Neural progenitor cell (in vitro differentiated cells): ENCODE results near the gene AZU1. TPM values are rescaled to one million over a fixed set of nuclear protein-coding genes. Genes with fewer than 3 reads are reported as not detected.
"Not testable (repeated sequence)": the region's sequence is repeated elsewhere in the genome, so short reads cannot be mapped to it uniquely, and the experiment has no call there.

Experiments
- DNase-seq: peaks from one replicate; pipeline ENCODE4 v3.0.0-alpha.2; 2016; ENCODE audit warnings: low spot score
- H2AFZ ChIP-seq: fragments of 200-600 bp; sonication (generic); replicated peaks from 2 replicates; pipeline ENCODE4 v1.6.1; 2016; ENCODE audit warnings: antibody characterized with exemption
- H3F3A ChIP-seq: fragments of 200-600 bp; sonication (generic); 2 replicates; pipeline ENCODE4 v1.6.1; 2016; ENCODE audit warnings: antibody characterized with exemption, low read depth
- H3K27ac ChIP-seq: fragments of 200-600 bp; sonication (generic); 2 replicates; pipeline ENCODE4 v1.5.1; 2016; ENCODE audit warnings: mild to moderate bottlenecking
- H3K27me3 ChIP-seq: fragments of 200-600 bp; sonication (generic); 2 replicates; pipeline ENCODE4 v1.6.1; 2016; ENCODE audit warnings: mild to moderate bottlenecking, moderate library complexity
- H3K36me3 ChIP-seq: fragments of 200-600 bp; sonication (generic); 2 replicates; pipeline ENCODE4 v1.5.1; 2016
- H3K4me1 ChIP-seq: fragments of 200-600 bp; sonication (generic); 2 replicates; pipeline ENCODE4 v1.6.1; 2016; ENCODE audit warnings: mixed run types
- H3K4me2 ChIP-seq: fragments of 200-600 bp; sonication (generic); 2 replicates; pipeline ENCODE4 v1.6.1; 2016
- H3K4me3 ChIP-seq: fragments of 200-600 bp; sonication (generic); 2 replicates; pipeline ENCODE4 v1.5.1; 2016
- H3K79me2 ChIP-seq: fragments of 200-600 bp; sonication (generic); 2 replicates; pipeline ENCODE4 v1.6.1; 2016; ENCODE audit warnings: low read depth
- H3K9ac ChIP-seq: fragments of 200-600 bp; sonication (generic); 2 replicates; pipeline ENCODE4 v1.6.1; 2016
- H3K9me3 ChIP-seq: fragments of 200-600 bp; sonication (generic); 2 replicates; pipeline ENCODE4 v1.5.1; 2016; ENCODE audit warnings: low read depth
- H4K20me1 ChIP-seq: fragments of 200-600 bp; sonication (generic); 2 replicates; pipeline ENCODE4 v1.6.1; 2016; ENCODE audit warnings: low read depth
- H3K27ac Mint-ChIP-seq: 3 replicates; pipeline ENCODE4 v1.8.0; 2021; ENCODE audit warnings: mixed read lengths
- H3K27me3 Mint-ChIP-seq: 2 replicates; pipeline ENCODE4 v1.8.0; 2022; ENCODE audit warnings: low read depth, mild to moderate bottlenecking, inconsistent platforms, moderate library complexity, mixed read lengths; ENCODE audit not compliant: insufficient read depth
- H3K36me3 Mint-ChIP-seq: 3 replicates; pipeline ENCODE4 v1.8.0; 2021; ENCODE audit warnings: mixed read lengths
- H3K4me1 Mint-ChIP-seq: 3 replicates; pipeline ENCODE4 v1.8.0; 2021; ENCODE audit warnings: mixed read lengths
- H3K4me3 Mint-ChIP-seq: 3 replicates; pipeline ENCODE4 v1.8.0; 2021; ENCODE audit warnings: mild to moderate bottlenecking, moderate library complexity, mixed read lengths
- H3K9me3 Mint-ChIP-seq: 3 replicates; pipeline ENCODE4 v1.8.0; 2020; ENCODE audit warnings: mixed read lengths
- EZH2 ChIP-seq: fragments of 200-600 bp; sonication (generic); IDR thresholded peaks from 2 replicates; pipeline ENCODE4 v1.6.1; 2017; ENCODE audit warnings: antibody characterized with exemption, mild to moderate bottlenecking, moderate library complexity
- EZH2phosphoT487 ChIP-seq: fragments of 200-600 bp; sonication (generic); IDR thresholded peaks from 2 replicates; pipeline ENCODE4 v1.6.1; 2017; ENCODE audit warnings: antibody characterized with exemption
- total RNA-seq: library from RNA; depleted of rRNA; stranded (reverse); fragments of >200 nt; gene quantifications from 2 replicates; pipeline ENCODE4 v1.2.3, GENCODE V29; 2015; ENCODE audit warnings: low replicate concordance
- TF ChIP-seq, protein P1 (sequence below): fragments of 200-600 bp; sonication (generic); IDR thresholded peaks from 2 replicates; pipeline ENCODE4 v1.5.1; 2017; ENCODE audit warnings: antibody characterized with exemption, mild to moderate bottlenecking

AZU1 gene
- total RNA-seq, 1 donor from 2014 or later, result 1.0 TPM

DNA sequence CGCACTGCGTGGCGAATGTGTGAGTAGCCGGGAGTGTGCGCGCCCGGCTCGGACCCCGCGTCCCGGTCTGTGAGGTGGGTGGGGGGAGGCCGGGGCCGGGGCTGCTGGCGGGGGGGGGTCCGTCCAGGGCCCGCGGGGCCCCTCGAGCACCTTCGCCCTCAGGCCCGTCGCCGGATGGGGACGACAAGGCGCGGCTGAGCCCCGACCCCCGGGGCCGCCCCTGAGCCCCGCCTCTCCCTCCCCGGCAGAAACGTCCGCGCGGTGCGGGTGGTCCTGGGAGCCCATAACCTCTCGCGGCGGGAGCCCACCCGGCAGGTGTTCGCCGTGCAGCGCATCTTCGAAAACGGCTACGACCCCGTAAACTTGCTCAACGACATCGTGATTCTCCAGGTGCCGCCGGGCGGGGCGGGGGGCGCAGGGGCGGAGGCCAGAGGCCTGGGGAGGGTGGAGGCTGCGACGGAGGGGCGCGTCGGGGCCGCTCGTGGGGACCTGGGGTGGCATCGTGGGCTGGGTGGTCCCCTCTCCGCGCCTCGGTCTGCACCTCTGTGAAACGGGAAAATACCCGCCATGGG lies 25.5 kb downstream of the AZU1 start:
- no peaks in the 10 kb centered on the region for H3K36me3 ChIP-seq
- DNase-seq, result no peak
- no peaks in the 10 kb centered on the region for H3K9me3 Mint-ChIP-seq
- peaks cover 15% of the 10 kb centered on the region for H3F3A ChIP-seq
- no peak overlapping the region for H3K4me3 ChIP-seq
- no peaks in the 10 kb centered on the region for H3K79me2 ChIP-seq
- no peak overlapping the region for H3K4me2 ChIP-seq
- H4K20me1 ChIP-seq, result no peaks in the 10 kb centered on the region
- TF ChIP-seq EZH2, result no peak
- TF ChIP-seq, protein P1, sequence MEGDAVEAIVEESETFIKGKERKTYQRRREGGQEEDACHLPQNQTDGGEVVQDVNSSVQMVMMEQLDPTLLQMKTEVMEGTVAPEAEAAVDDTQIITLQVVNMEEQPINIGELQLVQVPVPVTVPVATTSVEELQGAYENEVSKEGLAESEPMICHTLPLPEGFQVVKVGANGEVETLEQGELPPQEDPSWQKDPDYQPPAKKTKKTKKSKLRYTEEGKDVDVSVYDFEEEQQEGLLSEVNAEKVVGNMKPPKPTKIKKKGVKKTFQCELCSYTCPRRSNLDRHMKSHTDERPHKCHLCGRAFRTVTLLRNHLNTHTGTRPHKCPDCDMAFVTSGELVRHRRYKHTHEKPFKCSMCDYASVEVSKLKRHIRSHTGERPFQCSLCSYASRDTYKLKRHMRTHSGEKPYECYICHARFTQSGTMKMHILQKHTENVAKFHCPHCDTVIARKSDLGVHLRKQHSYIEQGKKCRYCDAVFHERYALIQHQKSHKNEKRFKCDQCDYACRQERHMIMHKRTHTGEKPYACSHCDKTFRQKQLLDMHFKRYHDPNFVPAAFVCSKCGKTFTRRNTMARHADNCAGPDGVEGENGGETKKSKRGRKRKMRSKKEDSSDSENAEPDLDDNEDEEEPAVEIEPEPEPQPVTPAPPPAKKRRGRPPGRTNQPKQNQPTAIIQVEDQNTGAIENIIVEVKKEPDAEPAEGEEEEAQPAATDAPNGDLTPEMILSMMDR, result no peak
- TF ChIP-seq EZH2phosphoT487, result no peak
- no peak overlapping the region for H2AFZ ChIP-seq
- H3K4me1 ChIP-seq, result no peaks in the 10 kb centered on the region
- H3K9me3 ChIP-seq, result no peaks in the 10 kb centered on the region
- H3K27ac Mint-ChIP-seq, result no peak overlapping the region
- H3K4me3 Mint-ChIP-seq, result no peak overlapping the region
- H3K36me3 Mint-ChIP-seq, result no peaks in the 10 kb centered on the region
- H3K4me1 Mint-ChIP-seq, result no peaks in the 10 kb centered on the region
- no peak overlapping the region for H3K27ac ChIP-seq
- peaks cover 15% of the 10 kb centered on the region for H3K27me3 Mint-ChIP-seq
- H3K27me3 ChIP-seq, result peaks cover 6% of the 10 kb centered on the region
- no peak overlapping the region for H3K9ac ChIP-seq

DNA sequence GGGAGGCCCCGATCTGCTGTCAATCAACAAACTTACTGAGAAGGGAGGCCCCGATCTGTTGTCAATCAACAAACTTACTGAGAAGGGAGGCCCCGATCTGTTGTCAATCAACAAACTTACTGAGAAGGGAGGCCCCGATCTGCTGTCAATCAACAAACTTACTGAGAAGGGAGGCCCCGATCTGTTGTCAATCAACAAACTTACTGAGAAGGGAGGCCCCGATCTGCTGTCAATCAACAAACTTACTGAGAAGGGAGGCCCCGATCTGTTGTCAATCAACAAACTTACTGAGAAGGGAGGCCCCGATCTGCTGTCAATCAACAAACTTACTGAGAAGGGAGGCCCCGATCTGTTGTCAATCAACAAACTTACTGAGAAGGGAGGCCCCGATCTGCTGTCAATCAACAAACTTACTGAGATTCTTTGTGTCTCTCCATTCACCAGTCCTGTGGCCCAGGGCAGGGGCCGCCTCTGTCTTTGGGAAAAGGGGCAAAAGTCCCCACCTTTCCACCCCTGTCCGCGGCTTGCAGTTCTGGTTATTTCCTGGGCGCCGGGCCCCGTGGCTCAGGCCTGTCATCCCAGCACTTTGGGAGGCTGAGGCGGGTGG lies 26.1 kb downstream of the AZU1 start:
- H3K27me3 Mint-ChIP-seq, result peaks cover 20% of the 10 kb centered on the region
- H3K9me3 Mint-ChIP-seq, H3K4me1 Mint-ChIP-seq, H3K36me3 ChIP-seq, H3K9me3 ChIP-seq, H3K4me2 ChIP-seq, H3K36me3 Mint-ChIP-seq, H3K4me3 ChIP-seq, H4K20me1 ChIP-seq, H2AFZ ChIP-seq, H3K27ac ChIP-seq, H3K79me2 ChIP-seq, H3K4me3 Mint-ChIP-seq, H3K9ac ChIP-seq, H3K4me1 ChIP-seq, DNase-seq, H3K27ac Mint-ChIP-seq: not testable (repeated sequence)
- peaks cover 15% of the 10 kb centered on the region for H3F3A ChIP-seq
- peaks cover 12% of the 10 kb centered on the region for H3K27me3 ChIP-seq

DNA sequence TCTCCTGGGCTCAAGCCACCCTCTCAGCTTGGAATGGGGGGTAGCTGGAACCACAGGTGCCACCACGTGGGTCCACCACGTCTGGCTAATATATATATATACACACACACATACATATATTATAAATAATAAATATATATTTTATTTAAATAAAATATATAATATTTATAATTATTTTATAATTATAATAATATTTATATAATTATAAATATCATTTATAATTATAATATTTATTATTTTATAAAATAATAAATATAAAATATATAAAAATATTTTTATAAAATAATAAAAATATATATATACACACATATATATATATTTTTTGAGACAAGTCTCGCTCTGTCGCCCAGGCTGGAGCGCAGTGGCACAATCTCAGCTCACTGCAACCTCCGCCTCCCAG lies 26.9 kb downstream of the AZU1 start:
- no peak overlapping the region for H3K9ac ChIP-seq

DNA sequence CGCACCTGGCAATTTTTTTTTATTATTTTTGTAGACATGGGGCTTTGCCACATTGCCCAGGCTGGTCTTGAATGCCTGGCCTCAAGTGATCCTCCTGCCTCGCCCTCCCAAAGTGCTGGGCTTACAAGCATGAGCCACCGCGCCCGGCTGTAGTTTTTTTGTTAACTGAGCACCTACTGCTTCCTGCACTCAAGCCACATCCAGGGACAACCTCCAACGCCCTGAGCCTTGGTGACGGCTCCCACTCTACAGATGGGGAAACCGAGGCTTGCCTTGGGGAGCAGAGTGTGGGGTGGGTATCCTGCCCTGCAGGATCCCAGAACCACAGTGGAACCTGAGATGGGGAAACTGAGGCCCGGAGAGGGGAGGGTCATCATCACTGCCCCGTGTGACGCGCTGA lies 27.5 kb downstream of the AZU1 start:
- Histone ChIP-seq H3F3A (peaks cover 12% of the 10 kb centered on the region), H3K4me3 (no peak overlapping the region), H3K79me2 (no peaks in the 10 kb centered on the region), H3K4me2 (no peak overlapping the region), H4K20me1 (no peaks in the 10 kb centered on the region), H3K9me3 (no peaks in the 10 kb centered on the region), H3K36me3 (no peaks in the 10 kb centered on the region), H3K9ac (no peak overlapping the region), H3K27me3 (peaks cover 26% of the 10 kb centered on the region), H2AFZ (no peak overlapping the region), H3K27ac (no peak overlapping the region), H3K4me1 (no peaks in the 10 kb centered on the region)
- DNase-seq, result no peak
- Mint-ChIP-seq H3K9me3 (no peaks in the 10 kb centered on the region), H3K36me3 (no peaks in the 10 kb centered on the region), H3K27me3 (peaks cover 25% of the 10 kb centered on the region), H3K4me3 (no peak overlapping the region), H3K27ac (no peak overlapping the region), H3K4me1 (no peaks in the 10 kb centered on the region)
- TF ChIP-seq EZH2phosphoT487 (no peak), EZH2 (no peak)
- TF ChIP-seq, protein P1, result no peak

More for the DNA sequence above, 26.9 kb downstream of the AZU1 start:
- Histone ChIP-seq H3K9me3 (no peaks in the 10 kb centered on the region), H4K20me1 (no peaks in the 10 kb centered on the region), H3K27me3 (peaks cover 20% of the 10 kb centered on the region), H3K4me2 (no peak overlapping the region), H3K4me3 (no peak overlapping the region), H3K4me1 (no peaks in the 10 kb centered on the region), H3K79me2 (no peaks in the 10 kb centered on the region), H3K36me3 (no peaks in the 10 kb centered on the region), H2AFZ (no peak overlapping the region), H3K27ac (no peak overlapping the region), H3F3A (peaks cover 15% of the 10 kb centered on the region)
- DNase-seq, result no peak
- H3K4me1 Mint-ChIP-seq, result no peaks in the 10 kb centered on the region
- no peak overlapping the region for H3K4me3 Mint-ChIP-seq
- no peak overlapping the region for H3K27ac Mint-ChIP-seq
- H3K27me3 Mint-ChIP-seq, result peaks cover 25% of the 10 kb centered on the region
- H3K36me3 Mint-ChIP-seq, result no peaks in the 10 kb centered on the region
- no peaks in the 10 kb centered on the region for H3K9me3 Mint-ChIP-seq
- TF ChIP-seq, protein P1, result no peak
- TF ChIP-seq EZH2phosphoT487 (no peak), EZH2 (no peak)
